Right cardiac atrium (tissue), 5 donors: Measurements from ENCODE around the gene ST8SIA1. TPM values are rescaled to one million over a fixed set of nuclear protein-coding genes. Genes with fewer than 3 reads are reported as not detected.
A peak's percentile ranks its signal among the peaks of the same experiment; 100 is the strongest.
"Not testable (repeated sequence)": the region's sequence is repeated elsewhere in the genome, so short reads cannot be mapped to it uniquely, and the experiment has no call there.

Source experiments
- ATAC-seq, 2 donors: fragments of 200-7000 bp; cut with Tn5 transposase; one replicate each; pipeline versions ENCODE4 v1.8.0 to v1.9.1; 2020; ENCODE audit warnings: moderate library complexity in 2 of 2, mild to moderate bottlenecking in 1 of 2
- DNase-seq, 3 donors: peaks; one replicate each; pipeline ENCODE4 v3.0.0-alpha.2; 2020
- H3K27ac ChIP-seq: one replicate; pipeline ENCODE4 v1.5.1; 2013; ENCODE audit warnings: mild to moderate bottlenecking, low read length, control low read depth, moderate library complexity
- H3K27me3 ChIP-seq: one replicate; pipeline ENCODE4 v1.6.1; 2013; ENCODE audit not compliant: control insufficient read depth, insufficient read depth
- H3K4me1 ChIP-seq: one replicate; pipeline ENCODE4 v1.6.1; 2013; ENCODE audit warnings: low read length; ENCODE audit not compliant: control insufficient read depth, insufficient read depth
- H3K4me3 ChIP-seq: one replicate; pipeline ENCODE4 v1.5.1; 2013; ENCODE audit warnings: low read length, control low read depth
- H3K9me3 ChIP-seq: one replicate; pipeline ENCODE4 v1.6.1; 2013; ENCODE audit warnings: low read length; ENCODE audit not compliant: control insufficient read depth
- whole genome bisulfite sequencing: extraction: QIAGEN DNeasy Blood & Tissue Kit; methylation state at CpG from one replicate; pipeline ENCODE4 v1.1.7; 2013; 5-methylcytosine and 5-hydroxymethylcytosine counted together
- intact Hi-C, 4 donors: fragments of 100-400 bp; cut with DNase I; formaldehyde crosslinking; loops; one replicate each; pipeline versions ENCODE4 v1.11.0 to v1.14.0; 2022 to 2023
- long read RNA-seq, 4 donors: library from polyadenylated mRNA; unstranded; transcript quantifications; one replicate each; pipeline ENCODE4 v2.0.0, GENCODE V29; 2020 to 2021
- polyA plus RNA-seq: library from polyadenylated mRNA; stranded (reverse); fragments of 200-250 nt; gene quantifications from one replicate; pipeline ENCODE4 v1.2.3, GENCODE V29; 2013
- total RNA-seq, 4 donors: library from RNA; stranded (reverse); fragmentation: NEBNext Ultra II Directional; extraction: Animal tissue kit (Norgen Biotek cat#: 25700); gene quantifications; one replicate each; pipeline ENCODE4 v1.2.1, GENCODE V29; 2021
- donor health status: healthy with polysubstance abuse.
- donor health status: DM: no; HTN: yes; CAD: no.
- donor health status: DM: no; HTN: no; CAD: no.
- donor health status: DM: no; HTN: yes; CAD: no; lungs with severe emphysema.
- donor health status: DM: yes; HTN: yes; CAD: no.

Gene ST8SIA1
- total RNA-seq, result 1 to 10 TPM; 3.0 to 9.6 (median 6.3) TPM
- polyA plus RNA-seq, result 3.8 TPM
- long read RNA-seq, donor 1, full-length matches to known transcripts, result 3 of 6 reads
- long read RNA-seq, donor 1, partial matches to known transcripts, result 0 of 6 reads
- long read RNA-seq, donor 1, other reads (novel, unspliced or antisense), result 3 of 6 reads
- long read RNA-seq, donor 2, full-length matches to known transcripts, result 6 of 7 reads
- long read RNA-seq, donor 2, partial matches to known transcripts, result 0 of 7 reads
- long read RNA-seq, donor 2, other reads (novel, unspliced or antisense), result 1 of 7 reads
- long read RNA-seq, donor 3, full-length matches to known transcripts, result 1 of 2 reads
- long read RNA-seq, donor 3, partial matches to known transcripts, result 0 of 2 reads
- long read RNA-seq, donor 3, other reads (novel, unspliced or antisense), result 1 of 2 reads
- long read RNA-seq, donor 4, full-length matches to known transcripts, result 2 of 2 reads
- long read RNA-seq, donor 4, partial matches to known transcripts, result 0 of 2 reads
- long read RNA-seq, donor 4, other reads (novel, unspliced or antisense), result 0 of 2 reads

- peak; percentile 71 to 73 for ATAC-seq
- no peaks in the 10 kb centered on the region for H3K27me3 ChIP-seq
- H3K27ac ChIP-seq, result peak within 1 kb of the TSS; percentile 46
- H3K4me3 ChIP-seq, result peak within 1 kb of the TSS; percentile 85
- DNase-seq, result peak; percentile 53 to 85 (median 81)
- intact Hi-C loops, result loop anchor here (5.0 to 10.0 kb wide), 3 partner anchors 108 to 232 kb away; no protein-coding TSS in a partner anchor
- H3K4me1 ChIP-seq, result no peaks in the 10 kb centered on the region
- under 1% methylated on average over 70 of the region's 70 CpGs for WGBS
- H3K9me3 ChIP-seq, result no peaks in the 10 kb centered on the region
Measured at GRCh38 chr12:22334410-22335100, at the start of gene ST8SIA1. Gene ST8SIA1 (minus strand): TSS chr12:22334707. CDS start chr12:22334232, 475 bp downstream.

DNA sequence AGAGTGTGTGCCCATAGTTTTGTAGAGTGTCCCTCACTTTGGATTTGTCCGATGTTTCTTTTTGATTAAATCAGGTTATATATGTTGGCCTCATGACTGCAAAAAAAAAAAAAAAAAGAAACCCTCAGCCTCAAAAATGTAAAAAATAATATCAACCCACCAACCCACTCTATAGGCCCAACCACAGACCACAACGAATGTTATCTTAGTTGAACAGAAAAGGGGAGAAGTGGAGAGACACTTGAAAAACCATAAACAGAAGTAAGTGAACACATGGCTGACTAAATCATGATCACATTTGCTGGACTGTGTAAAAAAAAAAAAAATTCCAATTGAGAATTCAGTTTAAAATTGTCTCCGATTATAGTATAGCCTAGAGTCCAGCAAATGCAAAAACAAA is 45.5 kb upstream of the ST8SIA1 start:
- DNase-seq, result no peak
- H3K27me3 ChIP-seq, result no peaks in the 10 kb centered on the region
- H3K4me1 ChIP-seq, result no peaks in the 10 kb centered on the region
- 81% methylated on average over 3 of the region's 3 CpGs for WGBS
- intact Hi-C loops, result no loop called here
- H3K9me3 ChIP-seq, result no peaks in the 10 kb centered on the region
- no peak for ATAC-seq
- no peak overlapping the region for H3K4me3 ChIP-seq
- H3K27ac ChIP-seq, result no peak overlapping the region

- WGBS, result 41% methylated on average over 4 of the region's 4 CpGs
- Histone ChIP-seq H3K27me3 (no peaks in the 10 kb centered on the region), H3K27ac (no peak overlapping the region), H3K4me3 (no peak overlapping the region), H3K4me1 (no peaks in the 10 kb centered on the region), H3K9me3 (no peaks in the 10 kb centered on the region)
- ATAC-seq, result no peak
- intact Hi-C loops, result no loop called here
- DNase-seq, result peak in 1 of 3 donors; percentile 40
Measured at GRCh38 chr12:22377731-22378496, 43.4 kb upstream of the ST8SIA1 start.

DNA sequence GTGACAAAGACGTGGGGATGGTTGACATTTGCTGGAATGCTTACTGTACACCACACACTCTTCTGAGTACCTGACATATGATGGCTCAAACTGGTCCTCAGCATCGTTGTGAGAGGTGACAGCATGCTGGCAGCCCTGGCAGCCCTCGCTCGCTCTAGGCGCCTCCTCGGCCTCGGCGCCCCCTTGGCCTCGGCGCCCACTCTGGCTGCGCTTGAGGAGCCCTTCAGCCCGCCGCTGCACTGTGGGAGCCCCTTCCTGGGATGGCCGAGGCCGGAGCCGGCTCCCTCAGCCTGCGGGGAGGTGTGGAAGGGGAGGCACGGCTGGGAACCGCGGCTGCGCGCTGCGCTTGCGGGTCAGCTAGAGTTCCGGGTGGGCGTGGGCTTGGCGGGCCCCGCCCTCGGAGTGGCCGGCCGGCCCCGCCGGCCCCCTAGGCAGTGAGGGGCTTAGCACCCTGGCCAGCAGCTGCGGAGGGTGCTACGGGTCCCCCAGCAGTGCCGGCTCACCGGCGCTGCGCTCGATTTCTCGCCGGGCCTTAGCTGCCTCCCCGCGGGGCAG is 42.2 kb upstream of the ST8SIA1 start:
- peak in 2 of 3 donors; percentile 32 to 45 for DNase-seq
- intact Hi-C loops, H3K9me3 ChIP-seq, H3K4me1 ChIP-seq, ATAC-seq, H3K27me3 ChIP-seq, H3K27ac ChIP-seq, H3K4me3 ChIP-seq: not testable (repeated sequence)
- 94% methylated on average over 44 of the region's 44 CpGs for WGBS

- no peak for DNase-seq
- Histone ChIP-seq H3K27ac (no peak overlapping the region), H3K4me1 (no peaks in the 10 kb centered on the region), H3K4me3 (no peak overlapping the region), H3K9me3 (no peaks in the 10 kb centered on the region), H3K27me3 (no peaks in the 10 kb centered on the region)
- no peak for ATAC-seq
- intact Hi-C loops, result no loop called here
- 49% methylated on average over 2 of the region's 2 CpGs for WGBS
Measured at GRCh38 chr12:22374508-22374907, 40.0 kb upstream of the ST8SIA1 start.

- intact Hi-C loops, result no loop called here
- no peaks in the 10 kb centered on the region for H3K27me3 ChIP-seq
- DNase-seq (no peak), ATAC-seq (no peak)
- no peaks in the 10 kb centered on the region for H3K9me3 ChIP-seq
- no peak overlapping the region for H3K27ac ChIP-seq
- no peak overlapping the region for H3K4me3 ChIP-seq
- H3K4me1 ChIP-seq, result no peaks in the 10 kb centered on the region
Measured at GRCh38 chr12:22372277-22372837, 37.9 kb upstream of the ST8SIA1 start.

GRCh38 chr12:22366181-22366580 is 31.7 kb upstream of the ST8SIA1 start:
- DNase-seq, result no peak
- Histone ChIP-seq H3K4me1 (no peaks in the 10 kb centered on the region), H3K4me3 (no peak overlapping the region), H3K9me3 (no peaks in the 10 kb centered on the region), H3K27ac (no peak overlapping the region), H3K27me3 (no peaks in the 10 kb centered on the region)
- no peak for ATAC-seq
- intact Hi-C loops, result no loop called here
- 69% methylated on average over 5 of the region's 5 CpGs for WGBS

- DNase-seq, result no peak
- no peak for ATAC-seq
- Histone ChIP-seq H3K4me1 (no peaks in the 10 kb centered on the region), H3K9me3 (no peaks in the 10 kb centered on the region), H3K27me3 (no peaks in the 10 kb centered on the region), H3K4me3 (no peak overlapping the region), H3K27ac (no peak overlapping the region)
- intact Hi-C loops, result no loop called here
- whole genome bisulfite sequencing, result 76% methylated on average over 4 of the region's 4 CpGs
Measured at GRCh38 chr12:22361785-22362184, 27.3 kb upstream of the ST8SIA1 start.

- 78% methylated on average over 5 of the region's 5 CpGs for WGBS
- no peak overlapping the region for H3K27ac ChIP-seq
- H3K4me3 ChIP-seq, result no peak overlapping the region
- intact Hi-C loops, result no loop called here
- no peaks in the 10 kb centered on the region for H3K27me3 ChIP-seq
- no peaks in the 10 kb centered on the region for H3K4me1 ChIP-seq
- peak in 1 of 3 donors; percentile 29 for DNase-seq
- H3K9me3 ChIP-seq, result no peaks in the 10 kb centered on the region
- peak in 1 of 2 donors; percentile 31 for ATAC-seq
Measured at GRCh38 chr12:22360774-22361173, 26.3 kb upstream of the ST8SIA1 start.

DNA sequence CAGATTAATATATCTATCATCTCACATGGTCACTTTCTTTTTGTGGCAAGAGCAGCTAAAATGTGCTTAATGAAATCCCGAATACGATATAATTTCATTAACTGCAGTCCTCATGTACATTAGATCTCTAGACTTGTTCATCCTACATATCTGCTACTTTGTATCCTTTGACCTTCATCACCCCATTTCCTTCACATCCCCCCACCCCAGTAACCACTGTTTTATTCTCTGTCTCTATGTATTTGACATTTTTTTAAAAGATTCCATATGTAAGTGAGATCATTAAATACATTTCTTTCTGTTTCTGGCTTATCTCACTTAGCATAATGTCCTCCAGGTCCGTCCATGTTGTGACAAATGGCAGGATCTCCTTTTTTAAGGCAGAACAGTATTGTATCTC is 23.0 kb upstream of the ST8SIA1 start:
- Histone ChIP-seq H3K27me3 (no peaks in the 10 kb centered on the region), H3K27ac (no peak overlapping the region), H3K9me3 (no peaks in the 10 kb centered on the region), H3K4me1 (no peaks in the 10 kb centered on the region), H3K4me3 (no peak overlapping the region)
- ATAC-seq (no peak), DNase-seq (no peak)
- intact Hi-C loops, result no loop called here
- WGBS, result 92% methylated on average over 3 of the region's 3 CpGs
